Subcutaneous adipose tissue (tissue), 4 donors: ENCODE measurements around the gene DHPS. TPM values are rescaled to one million over a fixed set of nuclear protein-coding genes. Genes with fewer than 3 reads are reported as not detected.

Source experiments
- total RNA-seq, 4 donors: library from RNA; depleted of rRNA; stranded (reverse); fragments of >200 nt; gene quantifications; one replicate each; pipeline ENCODE4 v1.1.0, GENCODE V29; 2016
- TF ChIP-seq, protein P1 (sequence below): fragments of 450-650 bp; IDR thresholded peaks from one replicate; pipeline ENCODE4 v1.5.1; 2016; ENCODE audit warnings: low read depth, mild to moderate bottlenecking, control low read depth, antibody characterized with exemption, moderate library complexity

The DHPS gene
- total RNA-seq, 4 donors from 2014 or later = 49.9 to 85.7 (median 75.7) TPM

DNA sequence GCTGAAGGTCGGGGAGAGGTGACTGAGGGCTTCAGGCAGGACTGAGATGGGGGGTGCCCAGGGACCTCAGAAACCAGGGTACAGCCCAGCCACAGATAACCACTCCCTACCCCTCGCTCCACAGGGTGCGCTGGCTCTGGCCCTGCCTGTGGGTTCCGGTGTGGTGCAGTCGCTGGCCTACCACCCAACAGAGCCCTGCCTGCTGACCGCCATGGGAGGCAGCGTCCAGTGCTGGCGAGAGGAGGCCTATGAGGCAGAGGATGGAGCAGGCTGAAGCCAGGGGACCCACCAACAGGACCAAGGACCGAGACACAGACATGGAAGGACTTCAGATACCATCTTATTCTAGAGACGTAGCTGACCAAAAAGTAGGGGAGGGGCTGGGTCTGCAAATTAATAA lies 6.3 kb downstream of the DHPS start:
- TF ChIP-seq, protein P1, sequence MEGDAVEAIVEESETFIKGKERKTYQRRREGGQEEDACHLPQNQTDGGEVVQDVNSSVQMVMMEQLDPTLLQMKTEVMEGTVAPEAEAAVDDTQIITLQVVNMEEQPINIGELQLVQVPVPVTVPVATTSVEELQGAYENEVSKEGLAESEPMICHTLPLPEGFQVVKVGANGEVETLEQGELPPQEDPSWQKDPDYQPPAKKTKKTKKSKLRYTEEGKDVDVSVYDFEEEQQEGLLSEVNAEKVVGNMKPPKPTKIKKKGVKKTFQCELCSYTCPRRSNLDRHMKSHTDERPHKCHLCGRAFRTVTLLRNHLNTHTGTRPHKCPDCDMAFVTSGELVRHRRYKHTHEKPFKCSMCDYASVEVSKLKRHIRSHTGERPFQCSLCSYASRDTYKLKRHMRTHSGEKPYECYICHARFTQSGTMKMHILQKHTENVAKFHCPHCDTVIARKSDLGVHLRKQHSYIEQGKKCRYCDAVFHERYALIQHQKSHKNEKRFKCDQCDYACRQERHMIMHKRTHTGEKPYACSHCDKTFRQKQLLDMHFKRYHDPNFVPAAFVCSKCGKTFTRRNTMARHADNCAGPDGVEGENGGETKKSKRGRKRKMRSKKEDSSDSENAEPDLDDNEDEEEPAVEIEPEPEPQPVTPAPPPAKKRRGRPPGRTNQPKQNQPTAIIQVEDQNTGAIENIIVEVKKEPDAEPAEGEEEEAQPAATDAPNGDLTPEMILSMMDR = no peak

GRCh38 chr19:12672744-12673143 lies 8.9 kb downstream of the DHPS start:
- TF ChIP-seq, protein P1 = no peak

DNA sequence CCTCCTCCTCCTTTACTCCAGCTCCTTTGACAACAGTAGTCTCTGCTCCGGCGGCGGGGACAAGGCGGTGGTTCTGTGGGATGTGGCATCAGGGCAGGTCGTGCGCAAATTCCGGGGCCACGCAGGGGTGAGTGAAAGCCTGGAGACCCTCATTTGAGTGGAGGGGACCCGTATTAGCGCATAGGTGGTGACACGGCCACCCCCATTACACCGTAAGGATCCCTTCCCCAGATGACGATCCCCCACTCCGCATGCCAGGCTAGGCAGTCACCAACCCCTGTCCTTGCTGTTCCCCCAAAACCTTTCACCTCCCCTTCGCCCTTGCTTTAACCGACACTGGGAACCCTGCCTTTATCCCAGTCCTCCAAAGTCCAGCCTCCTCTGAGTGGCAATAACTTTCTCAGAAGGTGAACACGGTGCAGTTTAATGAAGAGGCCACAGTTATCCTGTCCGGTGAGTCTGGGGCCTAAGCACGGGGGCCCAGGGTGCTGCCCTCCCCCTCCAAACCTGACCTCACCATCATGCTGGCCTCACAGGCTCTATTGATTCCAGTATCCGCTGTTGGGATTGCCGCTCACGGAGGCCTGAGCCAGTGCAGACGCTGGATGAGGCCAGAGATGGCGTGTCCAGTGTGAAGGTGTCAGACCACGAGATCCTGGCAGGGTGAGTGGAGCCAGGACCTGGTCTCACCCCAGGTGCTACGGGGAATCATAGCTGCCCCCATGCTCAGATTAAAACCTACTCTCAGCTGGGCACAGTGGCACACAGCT lies 11.3 kb downstream of the DHPS start:
- TF ChIP-seq, protein P1 = no peak

DNA sequence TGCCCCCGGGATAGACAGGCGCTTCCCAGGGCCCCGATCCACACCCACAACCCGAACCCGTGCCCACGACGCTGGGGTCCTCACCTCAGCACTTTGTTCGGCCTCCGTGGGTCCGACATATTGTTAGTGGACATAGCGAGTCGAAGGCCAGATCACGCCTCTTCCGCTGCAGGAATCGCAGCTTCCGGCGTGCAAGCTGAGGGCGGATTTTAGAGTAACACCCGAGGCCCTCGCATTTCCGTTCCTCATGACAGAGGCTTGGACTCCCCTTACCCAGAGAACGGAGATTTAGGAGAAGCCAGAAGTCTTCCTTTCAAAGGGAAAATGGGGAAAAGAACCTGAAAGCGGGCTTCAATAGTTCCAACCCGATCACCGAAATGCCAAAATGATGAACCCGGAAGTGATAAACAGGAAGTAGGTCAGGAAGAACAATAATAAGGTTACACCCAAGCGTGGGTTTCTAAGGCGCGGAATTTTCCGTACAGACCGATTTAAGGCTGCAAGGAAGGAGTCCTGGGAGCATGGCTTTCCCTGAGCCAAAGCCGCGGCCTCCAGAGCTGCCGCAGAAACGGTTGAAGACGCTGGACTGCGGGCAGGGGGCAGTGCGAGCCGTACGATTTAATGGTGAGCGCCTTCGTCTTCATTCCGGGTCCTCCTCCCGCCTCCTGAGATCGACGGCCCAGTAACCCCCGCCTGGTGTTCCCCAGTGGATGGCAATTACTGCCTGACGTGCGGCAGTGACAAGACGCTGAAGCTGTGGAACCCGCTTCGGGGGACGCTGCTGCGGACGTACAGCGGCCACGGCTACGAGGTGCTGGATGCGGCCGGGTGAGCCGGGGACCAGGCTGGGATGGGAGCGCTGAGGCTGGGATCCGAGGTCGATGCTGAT lies 12.2 kb downstream of the DHPS start:
- TF ChIP-seq, protein P1 = no peak

GRCh38 chr19:12668932-12669269 lies 12.8 kb downstream of the DHPS start:
- TF ChIP-seq, protein P1 = no peak

DNA sequence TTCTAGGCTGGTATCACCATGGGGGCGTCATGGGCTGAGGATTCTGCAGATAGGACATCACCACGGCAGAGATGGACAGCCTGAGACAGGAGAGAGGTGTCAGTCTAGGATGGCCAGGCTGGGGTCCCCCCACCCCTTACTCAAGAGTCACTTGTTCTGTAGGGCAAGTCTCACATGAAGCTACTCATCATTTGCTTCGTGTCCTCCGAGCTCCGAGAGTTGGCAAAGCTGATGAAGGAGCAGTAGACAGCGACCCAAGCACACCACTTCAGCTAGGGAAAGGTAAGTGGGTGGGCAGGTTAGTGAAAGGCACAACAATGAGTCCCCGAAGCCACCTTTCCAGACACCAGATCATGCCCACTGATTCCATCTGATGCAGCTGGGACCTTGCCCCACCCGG lies 13.3 kb downstream of the DHPS start:
- TF ChIP-seq, protein P1 = no peak

DNA sequence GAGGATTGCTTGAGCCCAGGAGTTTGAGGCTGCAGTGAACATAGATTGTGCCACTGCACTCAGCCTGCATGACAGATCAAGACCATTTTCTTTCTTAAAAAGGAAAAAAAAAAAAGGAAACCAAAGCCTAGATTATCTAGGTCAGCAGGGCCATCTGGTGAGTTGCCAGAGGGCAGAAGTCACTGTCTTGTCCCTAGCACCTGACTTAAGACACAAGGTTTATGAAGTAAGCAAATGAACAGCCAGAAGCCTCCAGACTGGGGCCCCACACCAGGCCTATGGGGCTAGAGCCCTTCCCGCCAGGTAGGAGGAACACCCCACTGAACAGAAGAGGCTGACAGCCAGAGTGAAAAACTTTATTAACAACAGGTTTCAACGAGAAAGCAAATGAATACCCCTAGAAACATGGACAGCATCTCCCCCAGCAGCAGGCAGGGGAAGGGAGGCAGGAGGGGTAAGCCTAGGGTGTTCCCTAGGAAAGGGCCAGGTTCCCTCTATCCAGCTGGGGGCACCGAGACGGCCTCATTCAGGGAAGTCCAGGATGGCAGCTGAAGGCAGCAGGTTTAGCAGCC lies 13.9 kb downstream of the DHPS start:
- TF ChIP-seq, protein P1 = no peak
